ENCODE data around the gene WDHD1.

DNA sequence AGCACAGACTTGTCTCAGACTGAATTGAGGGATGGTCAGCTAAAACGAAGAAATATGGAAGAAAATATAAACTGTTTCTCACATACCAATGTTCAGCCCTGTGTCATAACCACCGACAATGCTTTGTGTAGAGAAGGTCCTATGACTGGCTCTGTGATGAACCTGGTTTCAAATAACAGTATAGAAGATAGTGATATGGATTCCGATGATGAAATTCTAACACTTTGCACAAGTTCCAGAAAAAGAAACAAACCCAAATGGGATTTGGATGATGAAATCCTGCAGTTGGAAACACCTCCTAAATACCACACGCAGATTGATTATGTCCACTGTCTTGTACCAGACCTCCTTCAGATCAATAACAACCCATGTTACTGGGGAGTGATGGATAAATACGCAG is 16.6 kb upstream of the WDHD1 start:
- TF ChIP-seq POLR2A (IDR thresholded peaks at IDR 0.05), result no peak
- TF ChIP-seq, protein P1, sequence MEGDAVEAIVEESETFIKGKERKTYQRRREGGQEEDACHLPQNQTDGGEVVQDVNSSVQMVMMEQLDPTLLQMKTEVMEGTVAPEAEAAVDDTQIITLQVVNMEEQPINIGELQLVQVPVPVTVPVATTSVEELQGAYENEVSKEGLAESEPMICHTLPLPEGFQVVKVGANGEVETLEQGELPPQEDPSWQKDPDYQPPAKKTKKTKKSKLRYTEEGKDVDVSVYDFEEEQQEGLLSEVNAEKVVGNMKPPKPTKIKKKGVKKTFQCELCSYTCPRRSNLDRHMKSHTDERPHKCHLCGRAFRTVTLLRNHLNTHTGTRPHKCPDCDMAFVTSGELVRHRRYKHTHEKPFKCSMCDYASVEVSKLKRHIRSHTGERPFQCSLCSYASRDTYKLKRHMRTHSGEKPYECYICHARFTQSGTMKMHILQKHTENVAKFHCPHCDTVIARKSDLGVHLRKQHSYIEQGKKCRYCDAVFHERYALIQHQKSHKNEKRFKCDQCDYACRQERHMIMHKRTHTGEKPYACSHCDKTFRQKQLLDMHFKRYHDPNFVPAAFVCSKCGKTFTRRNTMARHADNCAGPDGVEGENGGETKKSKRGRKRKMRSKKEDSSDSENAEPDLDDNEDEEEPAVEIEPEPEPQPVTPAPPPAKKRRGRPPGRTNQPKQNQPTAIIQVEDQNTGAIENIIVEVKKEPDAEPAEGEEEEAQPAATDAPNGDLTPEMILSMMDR (IDR thresholded peaks at IDR 0.05), result no peak
- TF ChIP-seq POLR2AphosphoS5 (IDR thresholded peaks at IDR 0.05), result no peak
- TF ChIP-seq EP300 (IDR thresholded peaks at IDR 0.05), result no peak

Data from upper lobe of left lung (tissue), 4 donors.